ENCODE measurements around the gene ZNF764. TPM values are rescaled to one million over a fixed set of nuclear protein-coding genes. Genes with fewer than 3 reads are reported as not detected.

ZNF764 gene
- total RNA-seq, 1 donor from 2014 or later = 11.4 TPM

DNA sequence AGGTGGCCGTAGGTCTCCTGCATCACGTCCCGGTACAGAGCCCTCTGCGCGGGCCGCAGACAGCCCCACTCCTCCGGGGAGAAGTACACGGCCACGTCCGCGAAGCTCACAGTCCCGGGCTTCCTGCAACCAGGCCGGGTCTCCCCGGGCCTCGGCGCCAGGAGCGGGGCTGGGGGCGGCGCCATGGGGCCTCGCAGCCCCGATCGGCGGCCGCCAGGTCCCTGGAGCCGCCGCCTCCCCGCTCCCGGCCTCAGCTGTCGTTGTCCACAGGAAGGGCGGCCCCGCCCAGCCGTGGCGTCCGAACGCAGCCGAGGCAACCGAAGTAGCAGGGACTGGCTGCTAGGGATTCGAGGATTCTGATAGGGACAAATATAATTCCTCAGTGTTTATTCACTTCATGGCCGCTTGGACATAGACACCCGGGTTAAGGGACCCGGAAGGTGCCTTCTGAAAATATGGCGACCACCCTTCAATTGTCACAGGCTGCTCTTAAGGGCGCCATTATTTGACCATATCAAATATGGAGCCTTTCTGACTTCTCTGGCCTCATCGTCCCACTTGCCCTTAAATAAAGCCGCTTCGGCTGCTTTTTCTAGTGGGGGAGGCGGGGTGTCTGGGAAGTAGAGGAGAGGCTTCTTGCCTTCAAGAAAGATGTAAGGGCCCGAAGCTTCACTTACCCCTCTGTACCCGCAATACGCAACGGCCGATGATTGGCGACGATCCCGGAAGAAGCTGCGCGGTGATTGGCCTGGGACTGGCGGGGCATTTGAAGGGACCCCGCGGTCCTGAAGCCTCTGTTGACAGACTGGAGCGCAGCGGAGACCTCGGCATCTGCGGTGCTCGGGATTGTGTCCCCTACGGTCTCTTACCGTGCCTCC is 13.5 kb upstream of the ZNF764 start, which contains the start of gene ZNF688:
ZNF688 (minus strand) TSS at position 270 of the 878 bp plus-strand sequence; CDS start at position 185, 85 bp downstream.
- intact Hi-C loops (cut with DNase I) = loop anchor here (1.0 to 5.0 kb wide), 3 partner anchors 13 to 61 kb away; partner anchors contain the start of genes ZNF764 and ZNF785
- peak; percentile 96 for DNase-seq (ENCODE audit: low spot score)

DNA sequence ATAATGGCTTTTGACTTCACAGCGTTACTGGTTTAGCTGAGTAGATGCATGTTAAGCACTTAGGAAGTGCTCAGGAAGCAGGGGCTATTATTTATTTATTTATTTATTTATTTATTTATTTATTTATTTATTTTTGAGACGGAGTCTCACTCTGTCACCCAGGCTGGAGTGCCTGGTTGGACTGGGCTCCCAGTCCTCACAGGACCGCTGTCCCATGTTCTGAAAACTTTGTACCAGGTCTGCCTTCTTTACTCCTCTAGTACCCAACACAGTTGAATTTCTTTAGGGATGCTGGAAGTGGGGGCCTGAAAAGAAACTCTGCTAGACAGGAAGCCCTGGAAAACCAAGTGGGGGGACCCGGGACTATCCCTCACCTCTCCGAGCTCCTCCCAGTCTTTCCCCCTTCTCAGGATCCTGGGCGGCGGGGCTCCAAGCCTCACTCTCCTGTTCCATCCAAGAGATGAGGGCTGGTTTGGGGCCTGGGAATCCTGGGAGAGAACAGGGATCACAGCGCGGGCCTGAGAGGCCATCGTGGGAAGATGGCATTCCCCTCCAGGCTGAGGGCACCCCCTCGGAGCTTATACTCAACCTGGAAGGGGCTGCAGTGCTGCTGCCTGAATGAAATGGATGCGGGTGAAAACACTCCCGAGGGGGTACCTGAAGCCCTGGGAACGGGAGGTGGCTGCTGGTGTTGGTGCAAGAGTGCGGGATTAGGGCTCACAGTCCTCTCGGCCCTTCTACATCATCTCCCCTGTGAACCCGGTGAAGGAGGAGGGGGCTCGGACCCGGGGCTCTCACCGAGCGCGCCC is 12.7 kb upstream of the ZNF764 start:
- intact Hi-C loops (cut with DNase I) = loop anchor here (1.0 to 5.0 kb wide), 2 partner anchors 13 to 61 kb away; partner anchors contain the start of gene ZNF764
- DNase-seq (ENCODE audit: low spot score) = no peak

DNA sequence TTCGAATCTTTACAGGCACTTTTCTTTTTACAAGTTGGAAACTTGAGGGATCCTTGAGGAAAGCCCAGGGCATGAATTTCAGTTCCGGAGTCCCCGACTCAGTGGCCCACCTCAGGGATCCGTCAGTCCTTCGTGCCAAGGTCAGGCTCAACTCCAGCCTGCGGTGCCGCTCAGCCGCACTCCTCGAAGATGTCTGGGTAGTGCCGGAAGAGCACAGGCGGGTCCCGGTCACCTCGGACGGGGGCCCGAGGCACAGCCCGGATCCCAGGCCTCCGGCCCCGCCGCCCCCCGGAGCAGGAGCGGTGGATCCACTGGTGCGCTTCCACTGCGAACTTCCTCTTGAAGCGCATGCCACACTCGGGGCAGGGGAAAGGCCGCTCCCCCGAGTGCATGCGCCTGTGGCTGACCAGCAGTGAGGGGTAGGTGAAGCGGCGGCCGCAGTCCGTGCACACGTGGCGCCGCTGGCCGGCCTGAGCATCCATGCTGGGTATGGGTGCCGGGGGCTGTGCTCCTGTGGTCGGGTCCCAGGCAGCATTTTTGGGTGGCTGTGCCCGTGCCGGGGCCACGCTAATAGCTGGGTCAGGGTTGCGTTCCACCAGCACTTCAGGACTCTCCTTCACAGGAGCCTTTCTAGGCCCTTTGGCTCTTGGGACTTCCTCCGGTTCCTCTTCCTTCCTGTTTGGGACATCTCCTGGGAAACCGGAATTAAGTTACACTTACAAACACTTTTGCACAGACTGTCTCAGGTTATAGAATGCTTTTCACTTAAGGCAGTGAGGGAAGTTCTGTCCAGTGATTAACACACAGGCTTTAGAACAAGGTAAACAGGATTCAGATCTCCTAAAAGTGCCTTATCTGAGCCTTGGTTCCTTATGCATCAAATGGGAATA is 11.8 kb upstream of the ZNF764 start:
- intact Hi-C loops (cut with DNase I) = loop anchor here (5.0 kb wide), 1 partner anchor 62 kb away; no protein-coding TSS in a partner anchor
- no peak for DNase-seq (ENCODE audit: low spot score)

DNA sequence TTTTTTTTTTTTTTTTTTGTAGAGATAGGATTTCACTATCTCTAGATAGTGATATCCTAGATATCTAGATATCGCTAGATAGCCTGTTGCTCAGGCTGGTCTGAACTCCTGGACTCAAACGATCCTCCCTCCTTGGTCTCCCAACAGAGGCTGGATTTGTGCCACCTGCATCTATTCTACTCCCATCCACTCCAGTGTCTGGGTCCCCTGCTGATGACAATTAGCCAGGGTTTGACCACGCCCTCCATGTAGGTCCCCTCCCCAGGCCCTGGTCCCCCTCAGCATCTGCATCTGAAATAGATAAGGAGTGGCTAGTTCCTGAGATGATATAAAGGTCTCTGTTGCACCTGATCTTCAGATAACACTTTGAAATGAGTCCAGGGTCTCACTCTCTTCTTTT is 11.1 kb upstream of the ZNF764 start:
- intact Hi-C loops (cut with DNase I) = no loop called here

DNA sequence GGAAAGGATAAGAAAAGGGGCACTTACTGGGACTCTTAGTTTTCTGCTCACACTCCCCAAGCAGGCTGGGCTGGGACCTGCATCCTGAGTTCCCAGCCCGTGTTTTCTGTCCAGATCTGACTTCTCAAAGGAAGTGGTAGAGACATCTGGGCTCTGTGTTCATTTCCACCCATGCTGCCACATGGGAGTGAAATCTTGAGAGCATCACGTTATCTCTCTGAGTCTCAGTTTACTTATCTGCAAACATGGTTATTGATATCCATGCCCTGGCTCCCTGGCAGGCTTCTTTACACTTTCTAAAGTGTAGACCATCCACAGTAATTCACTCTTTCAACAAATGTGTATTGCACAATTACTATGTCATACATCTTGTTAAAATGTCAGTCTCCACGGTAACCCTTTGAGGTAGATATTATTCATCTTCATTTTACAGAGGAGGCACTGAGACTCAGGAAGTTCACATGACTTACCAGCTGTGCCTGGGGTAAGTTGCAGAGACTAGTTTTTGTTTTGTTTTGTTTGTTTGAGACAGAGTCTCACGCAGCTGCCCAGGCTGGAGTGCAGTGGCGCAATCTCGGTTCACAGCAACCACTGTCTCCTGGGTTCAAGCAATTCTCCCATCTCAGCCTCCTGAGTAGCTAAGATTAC is 9.9 kb upstream of the ZNF764 start:
- DNase-seq (ENCODE audit: low spot score) = no peak
- intact Hi-C loops (cut with DNase I) = no loop called here

More for the DNA sequence above, 11.1 kb upstream of the ZNF764 start:
- no peak for DNase-seq (ENCODE audit: low spot score)

DNA sequence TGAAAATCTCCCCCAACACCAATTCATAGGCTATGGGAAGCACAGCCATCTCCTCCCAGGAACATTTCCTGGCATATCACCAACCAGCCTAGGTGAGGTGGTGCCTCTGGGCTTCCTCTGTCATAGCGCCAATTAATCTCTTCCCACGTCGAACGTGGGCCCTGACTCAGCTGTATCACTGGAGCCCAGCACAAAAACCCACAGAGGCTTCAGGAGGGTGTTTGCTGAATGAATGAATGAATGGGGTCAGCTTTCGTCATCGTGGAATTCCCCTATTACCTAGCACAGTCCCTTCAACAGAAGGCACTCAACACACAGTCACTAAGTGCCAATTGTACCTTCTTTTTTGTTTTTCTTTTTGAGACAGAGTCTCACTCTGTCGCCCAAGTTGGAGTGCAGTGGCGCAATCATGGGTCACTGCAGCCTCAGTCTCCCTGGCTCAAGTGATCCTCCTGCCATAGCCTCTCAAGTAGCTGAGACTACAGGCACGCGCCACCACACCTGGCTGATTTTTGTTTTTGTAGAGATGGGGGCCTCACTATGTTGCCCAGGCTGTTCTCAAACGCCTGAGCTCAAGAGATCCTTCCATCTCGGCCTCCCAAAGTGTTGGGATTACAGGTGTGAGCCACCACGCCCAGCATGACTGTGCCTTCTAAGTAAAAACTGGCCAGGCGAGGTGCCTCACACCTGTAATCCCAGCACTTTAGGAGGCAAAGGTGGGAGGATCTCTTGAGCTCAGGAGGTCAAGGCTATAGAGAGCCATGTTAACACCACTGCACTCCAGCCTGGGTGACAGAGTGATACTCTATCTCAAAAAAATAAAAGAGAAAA is 9.2 kb upstream of the ZNF764 start:
- DNase-seq (ENCODE audit: low spot score) = no peak
- intact Hi-C loops (cut with DNase I) = no loop called here

DNA sequence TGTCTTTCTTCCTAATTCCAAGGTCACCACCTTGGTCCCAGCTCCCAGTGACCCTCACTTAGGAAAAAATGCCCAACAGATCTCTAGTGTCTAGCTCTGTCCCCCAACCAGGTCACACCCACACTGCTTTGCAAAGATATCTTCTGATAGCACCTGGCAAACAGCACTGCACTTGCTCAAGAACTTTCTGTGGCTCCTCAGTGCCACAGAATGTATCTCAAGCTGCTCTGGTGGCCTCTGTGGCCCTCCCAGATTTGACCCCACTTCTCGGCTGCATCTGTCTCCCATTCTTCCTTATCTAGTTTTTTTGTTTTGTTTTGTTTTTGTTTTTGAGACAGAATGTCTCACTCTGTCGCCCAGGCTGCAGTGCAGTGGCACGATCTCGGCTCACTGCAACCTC is 8.4 kb upstream of the ZNF764 start:
- intact Hi-C loops (cut with DNase I) = no loop called here
- no peak for DNase-seq (ENCODE audit: low spot score)

DNA sequence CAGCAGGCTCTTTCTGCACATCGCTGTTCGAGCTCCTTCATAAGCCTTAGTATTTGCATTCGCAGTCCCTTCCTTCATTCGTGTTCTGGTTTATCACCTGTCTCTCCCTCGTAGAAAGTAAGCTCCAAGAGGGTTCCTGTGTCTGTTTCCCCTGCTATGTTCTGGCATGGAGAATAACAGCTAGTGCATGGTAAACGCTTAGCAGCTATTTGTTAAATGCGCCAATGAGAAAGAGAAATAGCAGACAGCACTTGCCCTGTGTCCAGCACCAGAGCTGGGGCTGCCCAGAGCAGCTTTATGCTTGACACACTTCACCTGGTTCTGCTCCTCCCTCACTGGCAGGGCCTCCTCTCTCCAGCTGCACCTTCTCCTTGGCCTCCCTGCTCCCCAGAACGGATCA is 7.8 kb upstream of the ZNF764 start:
- DNase-seq (ENCODE audit: low spot score) = no peak
- intact Hi-C loops (cut with DNase I) = no loop called here

DNA sequence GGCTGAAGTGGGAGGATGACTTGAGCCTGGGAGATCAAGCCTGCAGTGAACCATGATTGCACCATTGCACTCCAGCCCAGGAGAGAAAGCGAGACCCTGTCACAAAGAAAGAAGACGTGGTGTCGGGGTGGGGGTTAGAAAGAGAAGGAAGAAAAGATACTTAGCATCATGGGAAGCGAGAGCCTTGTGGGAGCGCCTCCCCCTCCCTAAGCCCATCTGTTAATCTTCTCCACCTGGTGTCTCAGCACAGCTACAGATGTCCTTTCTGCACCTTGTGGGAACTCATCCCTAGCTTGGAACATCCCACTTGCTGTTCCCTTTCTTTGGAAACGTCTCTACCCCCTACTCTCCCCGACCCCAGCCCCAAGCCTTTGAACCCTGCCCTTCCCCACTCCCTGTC is 7.4 kb upstream of the ZNF764 start:
- no peak for DNase-seq (ENCODE audit: low spot score)

DNA sequence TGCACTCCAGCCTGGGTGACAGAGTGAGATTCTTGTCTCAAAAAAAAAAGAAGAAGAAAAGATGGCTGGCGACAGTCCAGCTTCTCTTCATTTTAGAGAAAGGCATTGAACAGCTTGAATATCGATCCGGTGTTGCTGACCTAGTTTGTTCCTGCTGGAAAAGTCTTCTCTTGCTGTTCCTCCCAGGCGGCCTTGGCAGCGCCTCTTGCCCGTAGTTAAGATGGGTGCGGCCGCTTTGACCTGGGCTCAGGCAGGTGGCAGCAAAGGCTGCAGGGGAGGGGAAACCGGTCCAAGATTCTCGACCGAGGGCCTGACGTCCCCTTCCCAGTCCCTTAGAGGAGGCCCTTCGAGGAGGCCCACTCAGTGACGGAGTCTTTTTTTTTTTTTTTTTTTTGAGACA is 3.8 kb upstream of the ZNF764 start:
- intact Hi-C loops (cut with DNase I) = no loop called here
- no peak for DNase-seq (ENCODE audit: low spot score)

More for the DNA sequence above, 7.4 kb upstream of the ZNF764 start:
- intact Hi-C loops (cut with DNase I) = no loop called here

DNA sequence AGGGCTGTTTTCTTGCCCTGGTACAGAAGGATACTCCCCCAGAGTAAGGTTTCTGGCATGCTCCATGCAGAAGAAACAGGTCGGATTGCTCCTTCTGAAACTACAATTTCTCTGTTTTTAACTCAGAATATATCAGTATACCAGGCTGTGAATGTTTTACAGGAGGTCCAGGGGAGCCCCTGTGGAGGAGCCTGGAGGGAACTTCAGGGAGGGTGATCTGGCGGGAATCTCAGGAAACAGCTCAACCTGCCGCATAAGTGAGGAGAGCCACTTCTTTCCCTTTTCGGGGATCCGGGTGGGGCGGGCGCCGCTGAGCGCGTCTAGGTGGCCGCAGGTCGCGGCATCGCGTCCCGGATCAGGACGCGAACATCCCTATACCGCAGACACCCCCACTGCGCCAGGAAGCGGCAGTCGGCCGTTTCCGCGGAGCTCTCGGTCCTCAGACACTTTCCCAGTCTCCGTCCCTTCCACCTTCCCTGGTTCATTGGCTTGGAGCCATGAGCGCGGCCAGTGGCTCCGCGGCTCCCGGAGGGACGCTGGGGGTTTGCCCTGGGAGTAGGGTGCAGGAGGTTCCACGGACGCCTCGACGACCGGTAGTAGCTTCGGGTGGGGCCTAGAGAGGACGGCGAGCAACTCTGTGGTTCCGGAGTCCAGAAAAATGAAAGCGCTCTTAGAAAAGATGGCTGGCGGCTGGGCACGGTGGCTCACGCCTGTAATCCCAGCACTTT is 3.1 kb upstream of the ZNF764 start:
- peak; percentile 80 for DNase-seq (ENCODE audit: low spot score)
- intact Hi-C loops (cut with DNase I) = no loop called here

DNA sequence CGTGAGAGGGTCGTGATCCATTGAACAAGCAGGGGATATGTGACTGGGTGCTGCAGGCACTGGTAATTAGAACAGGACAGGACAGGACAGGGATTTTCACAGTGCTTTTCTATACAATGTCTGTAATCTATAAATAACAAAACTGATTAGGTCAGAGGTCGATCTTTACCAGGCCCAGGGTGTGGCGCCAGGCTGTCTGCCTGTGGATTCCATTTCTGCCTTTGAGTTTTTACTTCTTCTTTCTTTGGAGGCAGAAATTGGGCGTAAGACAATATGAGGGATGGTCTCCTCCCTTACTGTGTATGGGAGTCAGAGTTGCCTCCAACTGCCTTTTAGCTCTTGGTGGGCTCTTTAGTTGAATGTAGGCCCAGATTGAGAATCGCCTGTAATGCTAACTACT is 1.5 kb upstream of the ZNF764 start:
- intact Hi-C loops (cut with DNase I) = loop anchor here (2.0 kb wide), 1 partner anchor 69 kb away; no protein-coding TSS in a partner anchor
- DNase-seq (ENCODE audit: low spot score) = no peak

DNA sequence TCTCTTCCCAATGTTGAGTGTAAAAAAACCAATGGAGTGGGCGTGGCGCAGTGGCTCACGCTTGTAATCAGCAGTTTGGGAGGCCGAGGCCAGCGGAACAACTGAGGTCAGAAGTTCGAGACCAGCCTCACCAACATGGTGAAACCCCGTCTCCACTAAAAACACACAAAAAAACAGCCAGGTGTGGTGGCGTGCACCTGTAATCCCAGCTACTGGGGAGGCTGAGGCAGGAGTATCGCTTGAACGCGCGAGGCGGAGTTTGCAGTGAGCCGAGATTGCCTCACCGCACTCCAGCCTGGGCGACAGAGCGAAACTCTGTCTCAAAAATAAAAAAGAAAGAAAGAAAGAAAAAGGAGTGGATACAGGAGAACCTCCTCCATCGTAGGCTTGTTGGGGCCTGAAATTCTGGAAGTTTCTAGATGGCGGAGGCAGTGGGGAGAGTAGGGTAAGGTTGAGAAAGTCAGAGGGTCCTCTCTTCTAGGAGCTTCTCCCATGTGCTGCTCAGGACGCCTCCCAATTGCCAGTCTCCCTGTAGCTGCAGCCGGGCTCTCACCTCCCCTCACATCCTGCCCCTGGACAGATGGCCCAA is 709 bp upstream of the ZNF764 start:
- DNase-seq (ENCODE audit: low spot score) = no peak
- intact Hi-C loops (cut with DNase I) = loop anchor here (1.0 to 2.0 kb wide), 3 partner anchors 12 to 70 kb away; partner anchors contain the start of gene ZNF688

DNA sequence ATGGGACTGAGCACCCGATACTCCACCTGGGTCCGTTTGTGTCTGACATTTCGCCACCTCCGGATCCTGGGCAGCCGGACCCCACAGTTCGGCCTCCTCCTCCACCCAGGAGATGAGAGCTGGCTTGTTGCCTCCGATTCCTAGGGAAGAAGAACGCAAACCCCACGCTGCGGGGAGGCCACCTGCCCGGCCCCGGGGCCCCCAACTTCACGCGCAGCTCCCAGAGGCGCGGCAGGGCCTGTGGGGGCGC is 542 bp downstream of the ZNF764 start:
- intact Hi-C loops (cut with DNase I) = no loop called here
- no peak for DNase-seq (ENCODE audit: low spot score)

DNA sequence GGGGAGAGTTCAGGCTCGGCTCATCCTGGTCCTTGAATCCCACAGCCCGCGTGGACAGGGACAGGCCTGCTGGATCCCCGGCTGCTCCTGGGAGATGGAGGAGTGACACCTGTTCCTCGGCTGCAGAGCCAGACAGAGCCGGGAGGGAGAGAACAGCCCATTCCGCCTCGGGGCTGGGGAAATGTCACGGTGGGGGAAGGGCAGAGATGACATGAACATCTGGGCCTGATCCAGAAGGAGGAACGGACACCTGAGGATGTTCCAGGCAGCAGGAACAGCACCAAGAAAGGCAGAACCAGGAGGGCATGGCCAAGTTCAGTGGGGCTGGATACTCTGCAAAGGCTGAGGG is 2.1 kb downstream of the ZNF764 start:
- intact Hi-C loops (cut with DNase I) = no loop called here
- DNase-seq (ENCODE audit: low spot score) = no peak

DNA sequence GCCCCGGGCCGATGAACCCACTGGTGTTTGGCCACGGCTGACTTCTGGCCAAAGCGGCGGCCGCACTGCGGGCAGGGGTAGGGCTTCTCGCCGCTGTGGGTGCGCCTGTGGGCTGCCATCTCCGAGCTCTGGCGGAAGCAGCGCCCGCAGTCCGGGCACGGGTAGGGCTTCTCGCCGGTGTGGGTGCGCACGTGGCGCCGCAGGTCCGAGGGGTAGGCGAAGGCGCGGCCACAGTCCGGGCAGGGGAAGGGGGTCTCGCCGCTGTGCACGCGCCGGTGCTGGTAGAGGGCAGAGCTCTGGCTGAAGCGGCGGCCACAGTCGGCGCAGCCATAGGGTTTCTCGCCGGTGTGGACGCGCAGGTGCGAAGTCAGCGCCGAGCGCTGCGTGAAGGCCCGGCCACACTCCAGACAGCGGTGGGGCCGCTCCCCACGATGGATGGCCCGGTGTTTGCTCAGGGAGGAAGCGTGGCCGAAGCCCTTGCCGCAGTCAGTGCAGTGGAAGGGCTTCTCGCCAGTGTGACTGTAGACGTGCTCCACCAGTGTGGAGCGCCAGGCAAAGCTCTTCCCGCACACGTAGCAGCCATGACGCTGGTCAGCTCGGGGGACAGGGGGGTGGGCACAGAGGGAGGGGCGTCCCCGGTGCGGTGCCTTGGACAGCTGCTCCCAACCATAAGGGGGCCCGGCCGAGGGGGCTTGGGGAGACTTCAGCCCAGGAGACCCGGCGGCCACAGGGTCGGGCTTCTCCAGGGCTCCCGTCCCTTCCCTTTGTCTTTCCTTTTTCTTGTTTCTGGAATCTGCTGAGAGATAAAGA is 2.7 kb downstream of the ZNF764 start:
- intact Hi-C loops (cut with DNase I) = no loop called here
- DNase-seq (ENCODE audit: low spot score) = no peak

Measured in cardiac septum (tissue), 1 donor.